Fibroblast of lung (primary cell): ENCODE measurements around the gene CYTH2. TPM values are rescaled to one million over a fixed set of nuclear protein-coding genes. Genes with fewer than 3 reads are reported as not detected.
"Not testable (repeated sequence)": the region's sequence is repeated elsewhere in the genome, so short reads cannot be mapped to it uniquely, and the experiment has no call there.

Source experiments
- DNase-seq, 2 donors: peaks; one replicate each; pipeline versions ENCODE4 v3.0.0 to v3.0.0-alpha.2; 2010; ENCODE audit warnings: low read depth in 2 of 2
- H2AFZ ChIP-seq: 2 replicates; pipeline ENCODE4 v1.5.1; 2012; ENCODE audit warnings: low read length, control low read depth, inconsistent platforms
- H3K27ac ChIP-seq: 2 replicates; pipeline ENCODE4 v1.5.1; 2011; ENCODE audit warnings: low read length, control low read depth; ENCODE audit not compliant: insufficient read depth
- H3K27me3 ChIP-seq: 2 replicates; pipeline ENCODE4 v1.5.1; 2011; ENCODE audit warnings: mild to moderate bottlenecking, low read length; ENCODE audit not compliant: control insufficient read depth, insufficient read depth
- H3K36me3 ChIP-seq: 2 replicates; pipeline ENCODE4 v1.5.1; 2011; ENCODE audit warnings: low read length; ENCODE audit not compliant: control insufficient read depth, insufficient read depth
- H3K4me1 ChIP-seq: 2 replicates; pipeline ENCODE4 v1.5.1; 2011; ENCODE audit warnings: low read length; ENCODE audit not compliant: control insufficient read depth, insufficient read depth; ENCODE audit errors: extremely low read depth
- H3K4me2 ChIP-seq: 2 replicates; pipeline ENCODE4 v1.5.1; 2011; ENCODE audit warnings: low read length, control low read depth; ENCODE audit not compliant: insufficient read depth; ENCODE audit errors: extremely low read depth
- H3K4me3 ChIP-seq, 4 experiments: fragments of 200-600 bp in 1 of 4; sonication (generic) in 1 of 4; replicated peaks in 1 of 4; 2 replicates each; pipeline ENCODE4 v1.5.1; 2011 to 2016; ENCODE audit warnings: low read length in 4 of 4, low read depth in 3 of 4, mild to moderate bottlenecking in 3 of 4, control low read depth in 2 of 4, inconsistent platforms in 1 of 4, mixed read lengths in 1 of 4; ENCODE audit not compliant: insufficient read depth in 1 of 4; ENCODE audit errors: control extremely low read depth in 1 of 4
- H3K79me2 ChIP-seq: 2 replicates; pipeline ENCODE4 v1.5.1; 2012; ENCODE audit warnings: mild to moderate bottlenecking, low read length, inconsistent platforms; ENCODE audit not compliant: control insufficient read depth, insufficient read depth
- H3K9ac ChIP-seq: 2 replicates; pipeline ENCODE4 v1.5.1; 2011; ENCODE audit warnings: mild to moderate bottlenecking, low read length, control low read depth; ENCODE audit not compliant: insufficient read depth
- H3K9me3 ChIP-seq: 2 replicates; pipeline ENCODE4 v1.5.1; 2012; ENCODE audit warnings: low read depth, low read length; ENCODE audit not compliant: control insufficient read depth, insufficient read depth
- H4K20me1 ChIP-seq: 2 replicates; pipeline ENCODE4 v1.5.1; 2011; ENCODE audit warnings: low read length; ENCODE audit not compliant: control insufficient read depth, insufficient read depth; ENCODE audit errors: extremely low read depth
- CTCF ChIP-seq, 2 donors: IDR thresholded peaks in 1 of 2; conservative IDR thresholded peaks in 1 of 2; 1 replicate in 1 of 2; 2 replicates in 1 of 2; pipeline ENCODE4 v1.5.1; 2011 to 2012; ENCODE audit warnings: low read length in 2 of 2, control low read depth in 1 of 2, inconsistent platforms in 1 of 2, low read depth in 1 of 2, mild to moderate bottlenecking in 1 of 2
- EZH2 ChIP-seq: IDR thresholded peaks from 2 replicates; pipeline ENCODE4 v1.5.1; 2012; ENCODE audit warnings: low read length, control low read depth, mild to moderate bottlenecking; ENCODE audit errors: missing control alignments
- polyA plus RNA-seq, 2 donors: library from polyadenylated mRNA; depleted of rRNA in 1 of 2; stranded (reverse) in 1 of 2; unstranded in 1 of 2; fragments of >200 nt; gene quantifications; 2 replicates each; pipeline ENCODE4 v1.2.1, GENCODE V29; 2011 to 2012; ENCODE audit warnings: missing spikeins in 1 of 2
- total RNA-seq: library from RNA; depleted of rRNA; stranded (reverse); fragments of >200 nt; gene quantifications from 2 replicates; pipeline ENCODE4 v1.2.1, GENCODE V29; 2014

Gene CYTH2
- total and polyA plus RNA-seq, 2 donors (not counting 1 experiment from before 2014, with no cell fraction given), result 18.6 to 25.8 TPM

- H3K9ac ChIP-seq, result no peak overlapping the region
- peak overlapping the region; percentile 68 for H3K4me2 ChIP-seq
- no peaks in the 10 kb centered on the region for H3K27me3 ChIP-seq
- peaks cover 14% of the 10 kb centered on the region for H3K4me1 ChIP-seq
- no peaks in the 10 kb centered on the region for H4K20me1 ChIP-seq
- H3K79me2 ChIP-seq, result no peaks in the 10 kb centered on the region
- TF ChIP-seq EZH2 (no peak), CTCF (conservative IDR thresholded peaks at IDR 0.05 in 1 of 2, IDR thresholded peaks at IDR 0.05 in 1 of 2; ENCODE audit: low read depth in 1 of 2, low read length in 2 of 2) (no peak)
- no peaks in the 10 kb centered on the region for H3K36me3 ChIP-seq
- H3K27ac ChIP-seq, result no peak overlapping the region
- no peak for DNase-seq
- no peaks in the 10 kb centered on the region for H3K9me3 ChIP-seq
- H2AFZ ChIP-seq, result no peak overlapping the region
- H3K4me3 ChIP-seq, result no peak overlapping the region
Observed at GRCh38 chr19:48487544-48487943, 18.4 kb downstream of the CYTH2 start.

GRCh38 chr19:48487948-48488347 lies 18.8 kb downstream of the CYTH2 start:
- Histone ChIP-seq H3K4me3 (no peak overlapping the region), H3K27me3 (no peaks in the 10 kb centered on the region), H3K36me3 (no peaks in the 10 kb centered on the region), H3K9ac (no peak overlapping the region), H3K4me2 (peak overlapping the region; percentile 68), H4K20me1 (no peaks in the 10 kb centered on the region), H3K9me3 (no peaks in the 10 kb centered on the region), H3K79me2 (no peaks in the 10 kb centered on the region), H3K27ac (no peak overlapping the region), H2AFZ (no peak overlapping the region), H3K4me1 (peaks cover 14% of the 10 kb centered on the region)
- DNase-seq, result peak; percentile 65 to 81
- TF ChIP-seq EZH2 (no peak), CTCF (conservative IDR thresholded peaks at IDR 0.05 in 1 of 2, IDR thresholded peaks at IDR 0.05 in 1 of 2; ENCODE audit: low read depth in 1 of 2, low read length in 2 of 2) (no peak)

- H3K9ac ChIP-seq, DNase-seq, H4K20me1 ChIP-seq, H3K4me3 ChIP-seq, H3K79me2 ChIP-seq, H3K27me3 ChIP-seq, H3K36me3 ChIP-seq, H2AFZ ChIP-seq, H3K27ac ChIP-seq, H3K9me3 ChIP-seq: not testable (repeated sequence)
- H3K4me2 ChIP-seq, result peak overlapping the region; percentile 68
- peaks cover 14% of the 10 kb centered on the region for H3K4me1 ChIP-seq
Observed at GRCh38 chr19:48488478-48488877, 19.3 kb downstream of the CYTH2 start.
